Right lobe of liver (tissue), 6 donors: Measurements from ENCODE around the gene ANKRD27. TPM values are rescaled to one million over a fixed set of nuclear protein-coding genes. Genes with fewer than 3 reads are reported as not detected.

ENCODE experiments used
- ATAC-seq, 4 donors: fragments of 200-7000 bp; cut with Tn5 transposase; one replicate each; pipeline ENCODE4 v1.9.1; 2020; ENCODE audit warnings: mild to moderate bottlenecking in 4 of 4, moderate library complexity in 4 of 4
- DNase-seq, 3 donors: peaks; one replicate each; pipeline ENCODE4 v3.0.0-alpha.2; 2020
- H3K27ac ChIP-seq, 3 donors: fragments of 200-600 bp; one replicate each; pipeline ENCODE4 v1.8.0; 2022
- H3K27me3 ChIP-seq, 2 donors: fragments of 200-600 bp; one replicate each; pipeline ENCODE4 v1.8.0; 2022
- H3K36me3 ChIP-seq, 4 donors: fragments of 200-600 bp; sonication (generic) in 1 of 4; one replicate each; pipeline versions ENCODE4 v1.5.1 to v1.8.0; 2017 to 2022; ENCODE audit warnings: control low read depth in 1 of 4
- H3K4me1 ChIP-seq, 4 donors: fragments of 200-600 bp; sonication (generic) in 1 of 4; one replicate each; pipeline versions ENCODE4 v1.5.1 to v1.8.0; 2017 to 2022; ENCODE audit warnings: control low read depth in 1 of 4
- H3K4me3 ChIP-seq, 3 donors: fragments of 200-600 bp; one replicate each; pipeline ENCODE4 v1.8.0; 2022
- H3K9me3 ChIP-seq, 4 donors: fragments of 200-600 bp; sonication (generic) in 1 of 4; one replicate each; pipeline versions ENCODE4 v1.5.1 to v1.8.0; 2017 to 2022; ENCODE audit warnings: control low read depth in 1 of 4
- CTCF ChIP-seq, 4 donors: fragments of 200-600 bp in 3 of 4; fragments of 450-650 bp in 1 of 4; IDR thresholded peaks; one replicate each; pipeline versions ENCODE4 v1.5.1 to v1.8.0; 2016 to 2022; ENCODE audit warnings: antibody characterized with exemption in 4 of 4, mild to moderate bottlenecking in 2 of 4
- POLR2A ChIP-seq: fragments of 450-650 bp; IDR thresholded peaks from one replicate; pipeline ENCODE4 v1.6.1; 2017; ENCODE audit warnings: antibody characterized with exemption, mild to moderate bottlenecking
- WGBS: methylation state at CpG from one replicate; pipeline ENCODE4 v1.1.6; 2018; ENCODE audit warnings: low coverage, low lambda C conversion rate; ENCODE audit not compliant: insufficient coverage; ENCODE audit errors: missing lambda C conversion rate; 5-methylcytosine and 5-hydroxymethylcytosine counted together
- intact Hi-C, 2 donors: fragments of 100-400 bp; cut with DNase I; formaldehyde crosslinking; loops; one replicate each; pipeline versions ENCODE4 v1.11.2 to v1.14.1; 2022
- total RNA-seq, 6 experiments: library from RNA; depleted of rRNA in 2 of 6; stranded (reverse); fragments of >200 nt in 2 of 6; fragmentation: NEBNext Ultra II Directional in 3 of 6; extraction: Animal tissue kit (Norgen Biotek cat#: 25700) in 3 of 6; gene quantifications; one replicate each; pipeline versions ENCODE4 v1.1.0 to v1.2.4, GENCODE V29; 2016 to 2023
- donor health status: DM: no; HTN: yes; CAD: no.
- donor health status: DM: no; HTN: no; CAD: no.
- donor health status: DM: no; HTN: no; CAD: no.
- donor health status: DM: no; HTN: yes; CAD: no.
- donor health status: DM: no; HTN: yes; CAD: no.

The ANKRD27 gene
- total RNA-seq, 6 experiments from 2014 or later = 7.6 to 12.5 (median 9.0) TPM

DNA sequence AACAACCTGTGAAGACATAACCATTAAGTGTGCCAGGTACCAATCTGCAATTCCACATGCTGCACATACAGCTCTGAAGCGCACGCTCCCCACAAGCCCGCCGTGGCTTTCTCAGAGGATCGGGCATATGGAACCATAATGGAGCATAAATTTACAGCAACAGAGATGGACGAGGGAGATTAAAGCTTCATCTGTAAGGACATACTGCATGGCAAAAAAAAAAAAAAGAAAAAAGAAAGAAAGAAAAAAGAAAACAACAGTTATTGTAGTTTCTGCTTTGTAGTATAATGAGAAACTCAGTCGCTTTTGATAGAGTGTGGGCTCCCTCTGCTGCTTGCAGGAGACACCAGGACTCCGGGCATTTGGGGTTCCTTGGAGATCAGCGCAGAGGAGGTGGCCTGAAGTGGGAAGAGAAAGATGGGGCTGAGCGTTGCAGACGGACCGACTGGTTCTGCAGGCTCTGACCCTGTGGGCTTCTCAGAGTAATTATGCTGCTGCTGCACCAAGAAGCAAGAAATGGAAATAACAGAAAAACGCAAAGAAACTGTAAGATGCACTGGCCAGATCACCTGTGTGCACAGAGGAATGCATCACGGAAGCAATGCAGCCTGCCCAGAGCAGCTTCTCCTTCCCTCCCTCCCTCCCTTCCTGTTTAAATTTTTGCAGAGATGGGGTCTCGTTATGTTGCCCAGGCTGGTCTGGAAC lies 104.7 kb downstream of the ANKRD27 start:
- 35% methylated on average over 15 of the region's 15 CpGs for WGBS
- intact Hi-C loops = no loop called here
- Histone ChIP-seq H3K27ac (no peak overlapping the region), H3K4me1 (no peaks in the 10 kb centered on the region), H3K36me3 (no peaks in the 10 kb centered on the region), H3K9me3 (no peaks in the 10 kb centered on the region), H3K27me3 (no peaks in the 10 kb centered on the region), H3K4me3 (no peak overlapping the region)
- TF ChIP-seq POLR2A (no peak), CTCF (IDR thresholded peaks at IDR 0.05) (peak; percentile 46 to 69 (median 52))
- DNase-seq (peak in 1 of 3 donors; percentile 55), ATAC-seq (peak; percentile 69 to 84 (median 78))

GRCh38 chr19:32567486-32567885 lies 107.5 kb downstream of the ANKRD27 start:
- intact Hi-C loops = no loop called here
- TF ChIP-seq POLR2A (no peak), CTCF (IDR thresholded peaks at IDR 0.05) (no peak)
- H3K27ac ChIP-seq = no peak overlapping the region
- no peaks in the 10 kb centered on the region for H3K4me1 ChIP-seq
- no peaks in the 10 kb centered on the region for H3K27me3 ChIP-seq
- DNase-seq = peak in 2 of 3 donors; percentile 14 to 27
- WGBS = 77% methylated on average over 2 of the region's 9 CpGs
- no peaks in the 10 kb centered on the region for H3K36me3 ChIP-seq
- no peak overlapping the region for H3K4me3 ChIP-seq
- ATAC-seq = no peak
- no peaks in the 10 kb centered on the region for H3K9me3 ChIP-seq

DNA sequence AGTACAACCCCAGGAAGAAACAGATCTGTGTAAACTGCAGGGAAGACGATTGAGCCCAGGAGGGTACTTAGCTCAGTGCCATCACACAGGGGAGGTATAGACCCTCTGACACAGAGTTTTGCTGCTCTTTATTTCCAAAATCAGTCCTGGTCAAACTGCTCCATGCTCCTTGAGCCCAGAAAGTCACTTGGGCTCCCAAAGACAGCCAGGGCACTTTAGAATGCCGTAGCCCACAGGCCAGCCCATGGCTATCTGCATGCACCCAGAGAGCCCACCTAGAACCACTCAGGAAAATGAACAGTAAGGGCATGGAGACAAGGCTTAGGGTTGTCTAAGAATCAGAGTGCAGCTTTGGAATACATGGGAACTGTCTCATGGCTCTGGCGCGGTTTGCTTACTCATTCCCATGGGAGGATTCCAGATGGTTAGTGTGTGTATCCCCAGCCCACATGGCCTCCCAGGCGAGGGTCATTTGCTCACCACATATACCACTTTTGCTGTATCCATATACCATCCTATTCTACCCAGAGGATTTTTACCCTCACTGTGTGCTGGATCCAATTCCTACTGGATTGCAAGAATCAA lies 108.6 kb downstream of the ANKRD27 start:
- intact Hi-C loops = no loop called here

DNA sequence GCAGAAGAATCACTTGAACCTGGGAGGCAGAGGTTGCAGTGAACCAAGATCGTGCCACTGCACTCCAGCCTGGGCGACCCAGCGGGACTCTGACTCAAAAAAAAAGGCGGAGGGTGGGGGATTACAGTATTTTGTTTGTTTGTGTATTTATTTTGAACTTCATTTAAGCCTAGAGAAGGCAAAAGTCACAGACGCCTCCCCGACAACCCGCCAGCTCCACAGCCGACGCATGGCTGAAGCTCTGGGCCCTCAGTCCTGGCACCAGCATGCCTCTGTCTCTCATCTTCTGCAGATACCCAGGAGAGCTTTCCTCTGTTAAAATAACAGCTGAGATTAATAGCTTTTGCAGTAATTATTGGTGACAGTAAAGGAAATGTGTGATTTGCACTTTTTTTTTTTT lies 111.2 kb downstream of the ANKRD27 start:
- intact Hi-C loops = no loop called here
- Histone ChIP-seq H3K27ac (no peak overlapping the region), H3K4me1 (no peaks in the 10 kb centered on the region), H3K36me3 (no peaks in the 10 kb centered on the region), H3K4me3 (no peak overlapping the region), H3K27me3 (no peaks in the 10 kb centered on the region), H3K9me3 (no peaks in the 10 kb centered on the region)
- WGBS = 81% methylated on average over 8 of the region's 9 CpGs
- peak in 1 of 3 donors; percentile 3 for DNase-seq
- no peak for ATAC-seq
- no peak for TF ChIP-seq POLR2A

More for the DNA sequence above, 108.6 kb downstream of the ANKRD27 start:
- TF ChIP-seq POLR2A (no peak), CTCF (IDR thresholded peaks at IDR 0.05) (no peak)
- Histone ChIP-seq H3K9me3 (no peaks in the 10 kb centered on the region), H3K4me3 (no peak overlapping the region), H3K27me3 (no peaks in the 10 kb centered on the region), H3K4me1 (no peaks in the 10 kb centered on the region), H3K36me3 (no peaks in the 10 kb centered on the region), H3K27ac (no peak overlapping the region)
- WGBS = 68% methylated on average over 4 of the region's 5 CpGs
- ATAC-seq = no peak
- peak in 2 of 3 donors; percentile 7 to 8 for DNase-seq

DNA sequence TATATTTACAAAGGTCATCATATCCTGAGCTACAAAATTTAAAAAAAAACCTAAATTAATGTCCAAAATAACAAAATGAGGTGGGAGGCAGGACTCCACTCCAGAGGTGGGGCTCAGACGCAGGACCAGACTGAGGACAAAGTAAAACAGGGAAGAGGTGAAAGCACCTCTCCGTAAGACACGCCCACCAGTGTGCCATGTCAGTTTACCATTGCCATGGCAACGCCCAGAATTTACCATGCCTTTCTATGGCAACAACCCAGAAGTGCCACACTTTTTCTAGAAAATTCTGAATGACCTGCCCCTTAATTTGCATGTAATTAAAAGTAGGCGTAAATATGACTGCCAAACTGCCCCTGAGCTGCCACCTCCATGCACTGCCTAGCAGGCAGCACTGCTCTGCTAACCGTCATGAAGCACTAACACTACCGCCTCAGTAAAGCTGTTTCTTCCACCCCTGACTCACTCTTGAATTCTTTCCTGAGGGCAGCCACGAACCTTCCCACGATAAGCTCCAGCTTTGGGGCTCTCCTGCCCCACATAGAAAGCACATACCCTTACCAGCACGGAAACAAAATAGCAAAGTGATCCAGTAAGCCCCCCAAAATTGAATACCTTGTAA lies 116.3 kb downstream of the ANKRD27 start:
- TF ChIP-seq CTCF (IDR thresholded peaks at IDR 0.05) (no peak), POLR2A (no peak)
- ATAC-seq (no peak), DNase-seq (no peak)
- intact Hi-C loops = no loop called here
- Histone ChIP-seq H3K27ac (no peak overlapping the region), H3K9me3 (no peaks in the 10 kb centered on the region), H3K27me3 (no peaks in the 10 kb centered on the region), H3K4me1 (no peaks in the 10 kb centered on the region), H3K4me3 (no peak overlapping the region), H3K36me3 (no peaks in the 10 kb centered on the region)
- WGBS = 46% methylated on average over 10 of the region's 10 CpGs
